Measurements from ENCODE around the gene VHLL. TPM values are rescaled to one million over a fixed set of nuclear protein-coding genes. Genes with fewer than 3 reads are reported as not detected.
A peak's percentile ranks its signal among the peaks of the same experiment; 100 is the strongest.

The VHLL gene
- total RNA-seq, 2 donors from 2014 or later: not detected

DNA sequence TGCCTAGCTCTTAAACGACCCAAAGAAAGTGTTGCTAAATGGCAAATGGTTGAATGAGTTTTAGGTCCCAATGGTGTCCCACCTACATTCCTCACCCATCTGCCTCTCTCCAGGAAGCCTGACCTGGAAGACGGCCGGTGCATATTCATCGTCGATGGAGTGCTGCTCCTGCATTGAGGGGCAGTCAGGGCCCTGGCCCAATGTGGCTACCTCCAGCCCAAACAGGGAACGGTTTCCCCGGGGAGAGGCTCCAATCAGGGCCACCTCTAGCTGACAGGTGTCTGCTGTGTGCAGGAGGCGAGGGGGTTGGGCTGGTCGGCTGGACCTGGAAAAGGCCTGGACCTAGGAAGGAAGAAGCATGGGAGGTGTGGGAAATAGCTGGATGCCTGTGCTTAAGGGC, 5.2 kb downstream of the VHLL start:
- peak; percentile 78 for DNase-seq (ENCODE audit: low spot score)
- intact Hi-C loops (cut with DNase I): no loop called here

DNA sequence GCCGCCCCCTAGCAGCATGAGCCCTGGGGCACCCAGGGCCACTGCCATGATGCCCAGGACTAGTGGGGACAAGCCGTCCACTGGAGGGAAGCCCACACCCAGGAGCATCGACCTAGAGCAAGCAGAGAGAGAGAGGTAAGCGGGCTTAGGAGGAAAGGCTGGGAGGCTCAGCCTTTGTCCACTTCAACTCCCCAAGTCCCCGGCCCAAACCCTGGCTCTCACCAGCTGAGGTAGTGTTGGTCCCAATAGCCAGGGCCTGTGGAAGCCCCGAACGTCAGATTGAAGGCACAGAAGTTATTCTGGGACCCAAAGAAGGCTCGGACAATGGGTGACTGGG, 6.0 kb downstream of the VHLL start:
- peak; percentile 67 for DNase-seq (ENCODE audit: low spot score)
- intact Hi-C loops (cut with DNase I): no loop called here

DNA sequence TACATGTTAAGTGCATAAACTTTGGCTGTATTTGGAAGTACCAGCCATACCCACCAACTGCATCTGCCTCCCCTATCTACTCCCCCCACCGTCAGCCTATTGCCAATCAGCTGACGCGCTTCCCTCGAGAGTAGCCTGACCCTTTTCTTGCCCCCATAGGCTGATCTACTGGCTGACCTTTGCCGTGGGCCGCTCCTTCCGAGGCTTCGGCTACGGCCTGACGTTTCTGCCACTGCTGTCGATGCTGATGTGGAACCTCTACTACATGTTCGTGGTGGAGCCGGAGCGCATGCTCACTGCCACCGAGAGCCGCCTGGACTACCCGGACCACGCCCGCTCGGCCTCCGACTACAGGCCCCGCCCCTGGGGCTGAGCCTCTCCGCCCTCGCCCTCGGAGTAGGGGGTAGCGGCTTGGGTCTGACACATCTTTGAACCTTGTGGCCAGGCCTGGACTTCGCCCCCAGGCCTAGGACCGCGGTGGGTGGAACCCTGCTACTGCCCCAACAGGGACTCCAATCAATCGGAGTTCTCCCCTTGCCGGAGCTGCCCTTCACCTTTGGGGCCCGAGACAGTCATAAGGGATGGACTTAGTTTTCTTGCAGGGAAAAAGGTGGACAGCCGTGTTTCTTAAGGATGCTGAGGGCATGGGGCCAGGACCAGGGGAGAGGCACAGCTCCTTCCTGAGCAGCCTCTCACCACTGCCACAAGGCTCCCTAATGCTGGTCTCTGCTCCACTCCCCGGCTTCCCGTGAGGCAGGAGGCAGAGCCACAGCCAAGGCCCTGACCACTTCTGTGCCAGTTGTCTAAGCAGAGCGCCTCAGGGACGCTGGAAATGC, 7.7 kb downstream of the VHLL start:
- intact Hi-C loops (cut with DNase I): no loop called here
- peak; percentile 97 for DNase-seq (ENCODE audit: low spot score)

DNA sequence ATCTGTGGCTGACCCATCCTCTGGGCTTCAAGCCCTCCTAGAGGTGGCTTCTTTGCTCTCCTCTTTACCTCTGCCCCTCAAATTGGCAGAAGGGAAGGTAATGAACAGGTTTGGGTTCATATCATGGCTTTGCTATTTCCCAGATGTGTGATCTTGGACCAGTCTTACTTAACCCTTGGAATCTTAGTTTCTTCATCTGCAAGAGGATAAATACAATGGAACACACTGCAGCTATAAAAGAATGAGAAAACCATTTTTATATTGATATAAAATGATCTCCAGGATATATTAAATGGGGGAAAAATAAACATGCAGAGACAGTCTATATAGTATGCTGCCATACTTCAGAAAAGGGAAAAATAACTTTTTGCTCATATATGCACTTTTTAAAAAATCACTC, 9.2 kb downstream of the VHLL start:
- intact Hi-C loops (cut with DNase I): loop anchor here in 1 of 2 donors (5.0 kb wide), 1 partner anchor 1973 kb away; no protein-coding TSS in a partner anchor
- no peak for DNase-seq (ENCODE audit: low spot score)

DNA sequence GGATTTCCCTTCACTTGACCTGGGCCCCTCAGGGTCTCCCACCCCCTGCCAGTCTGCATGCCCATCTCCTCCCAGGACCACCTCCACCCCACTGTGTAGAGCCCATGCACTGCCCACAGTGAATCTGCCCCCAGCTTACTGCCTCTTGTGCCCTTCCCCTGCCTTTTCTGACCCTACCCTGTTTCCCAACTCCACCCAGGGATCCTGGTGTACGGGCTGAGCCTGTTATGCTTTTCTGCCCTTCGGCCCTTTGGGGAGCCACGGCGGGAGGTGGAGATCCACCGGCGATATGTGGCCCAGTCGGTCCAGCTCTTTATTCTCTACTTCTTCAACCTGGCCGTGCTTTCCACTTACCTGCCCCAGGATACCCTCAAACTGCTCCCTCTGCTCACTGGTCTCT, 13.0 kb downstream of the VHLL start:
- intact Hi-C loops (cut with DNase I): loop anchor here in 1 of 2 donors (5.0 kb wide), 1 partner anchor 1969 kb away; no protein-coding TSS in a partner anchor
- DNase-seq (ENCODE audit: low spot score): no peak

DNA sequence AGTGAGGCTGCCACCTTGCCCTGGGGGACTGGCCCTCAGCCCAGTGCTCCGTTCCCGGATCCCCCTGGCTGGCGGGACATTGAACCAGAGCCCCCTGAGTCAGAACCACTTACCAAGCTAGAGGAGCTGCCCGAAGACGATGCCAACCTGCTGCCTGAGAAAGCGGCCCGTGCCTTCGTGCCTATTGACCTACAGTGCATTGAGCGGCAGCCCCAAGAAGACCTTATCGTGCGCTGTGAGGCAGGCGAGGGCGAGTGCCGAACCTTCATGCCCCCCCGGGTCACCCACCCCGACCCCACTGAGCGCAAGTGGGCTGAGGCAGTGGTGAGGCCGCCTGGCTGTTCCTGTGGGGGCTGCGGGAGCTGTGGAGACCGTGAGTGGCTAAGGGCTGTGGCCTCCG, 13.7 kb downstream of the VHLL start:
- intact Hi-C loops (cut with DNase I): loop anchor here in 1 of 2 donors (5.0 kb wide), 1 partner anchor 1968 kb away; no protein-coding TSS in a partner anchor
- DNase-seq (ENCODE audit: low spot score): no peak

DNA sequence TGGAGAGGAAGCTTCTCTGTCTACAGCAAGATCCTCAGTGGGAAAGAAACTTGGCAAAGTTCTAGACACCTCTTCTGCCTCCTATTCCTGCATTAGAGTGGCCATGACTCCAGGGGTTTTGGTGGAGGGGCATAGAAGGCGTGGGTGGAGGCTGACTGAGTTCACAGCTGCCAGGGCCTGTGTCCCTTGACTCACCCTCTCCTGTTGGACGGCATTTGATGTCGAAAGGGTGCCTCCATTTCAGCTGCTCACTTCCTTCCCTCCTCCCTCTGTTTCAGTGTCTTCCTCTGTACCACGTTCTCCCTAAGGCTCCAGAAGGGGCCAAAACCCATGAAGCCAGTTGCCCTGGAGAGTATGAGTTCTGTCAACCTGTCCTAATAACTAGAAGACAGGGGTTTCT, 14.3 kb downstream of the VHLL start:
- DNase-seq (ENCODE audit: low spot score): no peak
- intact Hi-C loops (cut with DNase I): loop anchor here in 1 of 2 donors (5.0 kb wide), 1 partner anchor 1967 kb away; no protein-coding TSS in a partner anchor

DNA sequence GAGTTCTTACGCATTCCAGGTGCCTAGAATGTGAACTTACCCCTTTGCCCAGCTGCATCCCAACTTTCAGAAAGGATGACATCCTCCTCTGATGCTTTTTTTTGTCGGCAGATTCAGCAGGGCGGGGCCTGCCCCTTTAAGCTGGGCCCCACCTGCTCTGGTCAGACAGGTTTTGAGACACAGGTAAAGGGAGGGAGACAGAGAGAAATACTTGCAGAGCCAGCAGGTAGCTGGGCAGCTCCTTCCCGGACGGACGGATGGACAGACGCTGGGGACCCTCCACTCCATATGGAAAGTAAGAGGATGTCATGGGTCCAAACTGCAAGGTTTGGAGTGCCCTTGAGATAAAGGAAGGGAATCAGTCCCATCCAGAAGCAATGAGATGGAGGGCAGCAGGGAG, 15.0 kb downstream of the VHLL start, which contains the start of gene TMEM79:
TSS of gene TMEM79 (plus strand) at position 214 of the 400 bp plus-strand sequence. CDS start 902 bp downstream, outside the sequence.
- intact Hi-C loops (cut with DNase I): no loop called here

DNA sequence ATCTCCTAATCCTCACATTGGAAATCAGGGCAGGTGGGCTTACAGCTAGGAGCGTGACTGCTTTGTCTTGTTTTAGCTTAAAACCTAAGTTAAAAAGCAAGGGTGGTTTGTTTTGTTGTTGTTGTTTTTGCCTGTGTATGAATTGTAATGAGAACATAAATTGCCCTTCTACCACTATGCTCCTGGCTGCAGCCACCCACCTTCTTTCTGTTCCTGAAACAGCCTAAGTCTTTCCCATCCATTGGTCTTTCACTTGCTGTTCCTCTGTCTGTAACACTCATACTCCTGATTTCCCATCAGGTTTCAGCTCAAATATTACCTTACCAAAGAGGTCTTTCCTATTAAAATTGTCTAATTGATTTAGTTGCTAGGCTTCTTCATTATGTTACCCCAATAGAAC, 15.6 kb downstream of the VHLL start:
- DNase-seq (ENCODE audit: low spot score): no peak
- intact Hi-C loops (cut with DNase I): no loop called here

More for the DNA sequence above, 15.0 kb downstream of the VHLL start, which contains the start of gene TMEM79:
- no peak for DNase-seq (ENCODE audit: low spot score)

DNA sequence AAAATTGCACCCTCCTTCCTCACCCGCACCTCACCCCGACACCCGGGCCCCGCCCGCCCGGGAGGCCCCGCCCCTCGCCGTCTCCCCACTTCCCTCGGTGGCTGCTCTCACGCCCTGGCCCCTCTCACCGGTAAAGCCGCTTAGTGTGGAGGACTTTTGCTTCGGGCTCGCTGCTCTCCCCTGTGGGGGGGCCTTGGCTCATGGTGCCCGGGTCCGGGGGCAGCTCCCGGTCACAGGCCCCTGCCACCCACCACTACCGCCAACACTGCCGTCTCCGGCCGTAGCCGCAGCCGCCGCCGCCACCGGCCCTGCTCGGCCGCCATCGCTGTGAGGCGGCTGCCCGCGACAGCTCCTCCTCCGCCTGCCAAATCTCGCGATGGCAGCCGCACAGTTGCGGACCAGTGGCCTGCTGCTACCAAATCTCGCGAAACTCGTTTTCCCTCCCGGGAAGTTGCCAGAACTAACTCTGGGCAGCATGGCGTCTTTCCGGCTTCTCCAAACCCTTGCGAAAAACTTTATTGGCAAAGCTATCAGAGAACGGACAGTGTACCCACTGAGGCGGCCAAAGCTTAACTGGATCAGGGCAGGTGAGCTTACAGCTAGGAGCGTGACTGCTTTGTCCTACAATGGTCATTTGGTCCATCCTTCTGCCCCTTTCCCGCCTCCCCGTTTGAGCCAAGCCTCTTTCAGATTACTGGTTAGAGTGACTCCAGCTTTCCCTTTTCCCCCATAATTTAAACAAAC, 16.5 kb downstream of the VHLL start, which contains the start of gene SMG5:
TSS of gene SMG5 (minus strand) at position 347 of the 744 bp plus-strand sequence. CDS start at position 202, 145 bp downstream.
- intact Hi-C loops (cut with DNase I): no loop called here
- peak; percentile 99 for DNase-seq (ENCODE audit: low spot score)

DNA sequence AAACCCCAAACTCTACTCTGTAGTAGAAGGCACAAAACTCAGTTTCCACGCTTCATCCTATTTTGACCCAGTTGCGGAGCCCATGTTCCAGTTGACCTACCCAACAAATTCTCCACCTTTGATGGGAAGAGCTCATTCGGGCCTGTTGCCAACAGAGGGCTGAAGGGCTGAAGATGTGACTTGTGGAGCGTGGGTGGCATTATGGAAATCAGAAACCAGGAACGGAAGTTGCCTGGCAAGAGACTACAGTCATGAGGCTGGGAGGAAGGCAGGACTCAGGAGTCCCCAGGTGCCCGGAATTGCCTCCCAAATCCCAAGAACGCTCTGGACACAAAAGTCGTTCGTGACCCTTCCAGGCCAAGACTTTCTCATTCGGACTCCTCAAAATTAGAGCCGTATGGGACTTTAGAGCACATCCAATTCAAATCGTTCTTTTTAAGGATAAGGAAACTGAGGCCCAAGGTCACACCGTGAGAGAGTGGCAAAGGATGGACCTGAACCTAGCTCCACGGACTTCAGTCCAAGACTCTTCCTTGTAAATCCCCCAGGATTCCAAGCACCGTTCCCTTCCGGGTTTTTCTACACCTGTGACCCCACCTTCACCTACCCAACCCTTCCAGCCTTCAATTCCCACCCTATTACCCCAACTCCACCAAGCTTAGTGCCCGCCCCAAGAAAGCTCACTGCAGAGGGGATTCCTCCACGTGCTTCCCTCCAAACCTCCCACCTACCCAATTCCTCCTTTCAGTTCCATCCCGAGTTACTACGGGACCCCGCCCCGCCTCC, 17.2 kb downstream of the VHLL start:
- no peak for DNase-seq (ENCODE audit: low spot score)
- intact Hi-C loops (cut with DNase I): no loop called here

DNA sequence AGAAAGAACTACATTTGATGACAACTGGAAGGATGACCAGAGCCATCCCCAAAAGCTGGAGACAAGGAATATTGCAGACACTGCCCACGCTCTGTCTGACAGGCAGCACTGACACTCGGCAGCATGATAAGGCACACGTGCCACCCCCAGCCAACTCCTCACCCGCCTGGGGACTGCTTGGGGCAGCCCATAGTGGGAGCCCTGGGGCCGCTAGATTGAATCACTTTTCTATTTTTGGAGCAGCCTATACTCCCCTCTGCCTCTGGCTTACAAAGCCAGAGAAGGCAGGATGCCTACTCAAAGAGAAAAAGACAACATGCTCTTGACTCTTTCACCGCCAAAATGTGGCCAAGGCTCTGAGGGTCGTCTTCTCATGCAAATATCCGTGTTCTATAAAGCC, 17.8 kb downstream of the VHLL start:
- DNase-seq (ENCODE audit: low spot score): peak; percentile 76
- intact Hi-C loops (cut with DNase I): no loop called here

DNA sequence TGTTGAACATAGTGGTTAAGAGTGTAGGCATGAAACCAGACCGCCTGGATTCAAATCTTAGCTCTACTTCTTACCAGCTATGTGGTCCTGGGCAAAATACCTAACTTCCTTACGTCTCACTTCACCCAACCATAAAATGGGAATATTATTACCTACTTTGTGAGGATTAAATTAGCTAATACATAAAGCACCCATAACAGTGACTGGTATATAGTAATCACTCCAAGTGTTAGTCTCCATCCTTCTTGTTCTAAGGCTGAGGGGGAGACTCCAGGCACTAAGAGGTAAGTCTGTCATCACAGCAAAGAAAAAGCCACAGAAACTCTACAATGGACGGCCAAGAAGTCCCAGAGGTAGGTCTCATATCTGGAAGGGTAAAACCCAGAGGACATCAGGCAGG, 19.3 kb downstream of the VHLL start:
- DNase-seq (ENCODE audit: low spot score): no peak
- intact Hi-C loops (cut with DNase I): no loop called here

DNA sequence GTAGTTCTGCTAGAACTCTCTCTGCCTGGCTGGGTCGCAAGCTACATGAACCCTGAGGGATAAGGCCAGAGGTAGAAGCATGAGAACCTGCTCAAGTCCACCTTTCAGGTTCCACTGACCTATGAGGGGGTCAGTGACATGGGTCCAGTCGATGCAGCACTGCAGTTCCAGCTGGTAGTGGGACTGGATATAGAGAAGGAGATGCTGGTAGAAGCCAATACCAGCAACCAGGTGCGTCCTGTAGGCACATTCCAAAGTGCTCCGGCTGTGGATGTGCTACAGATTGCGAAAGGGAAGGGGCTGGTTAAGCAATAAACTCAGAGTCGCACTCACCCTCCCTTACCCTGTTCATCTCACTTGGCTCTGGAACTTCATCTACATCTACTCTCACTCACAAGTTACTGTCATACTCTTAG, 22.1 kb downstream of the VHLL start:
- peak; percentile 60 for DNase-seq (ENCODE audit: low spot score)
- intact Hi-C loops (cut with DNase I): no loop called here

DNA sequence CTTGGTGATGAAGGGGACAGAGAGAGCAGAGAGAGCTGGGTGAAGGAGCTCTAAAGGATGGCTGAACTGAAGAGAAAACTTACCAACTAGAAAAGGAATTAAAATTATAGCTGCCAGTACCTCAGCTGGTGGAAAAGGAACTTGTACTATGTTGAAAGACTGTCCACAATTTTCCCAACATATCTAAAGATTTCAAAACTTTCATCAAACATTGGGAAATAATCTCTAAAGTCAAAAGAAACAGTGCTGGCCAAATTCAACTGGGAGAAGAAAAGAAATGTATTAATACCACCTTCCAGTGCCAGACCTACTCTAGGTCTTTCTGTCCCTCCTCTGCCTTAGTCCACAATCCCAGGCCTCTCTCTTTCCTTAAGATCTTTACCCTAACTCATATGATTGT, 22.6 kb downstream of the VHLL start:
- DNase-seq (ENCODE audit: low spot score): no peak
- intact Hi-C loops (cut with DNase I): no loop called here

DNA sequence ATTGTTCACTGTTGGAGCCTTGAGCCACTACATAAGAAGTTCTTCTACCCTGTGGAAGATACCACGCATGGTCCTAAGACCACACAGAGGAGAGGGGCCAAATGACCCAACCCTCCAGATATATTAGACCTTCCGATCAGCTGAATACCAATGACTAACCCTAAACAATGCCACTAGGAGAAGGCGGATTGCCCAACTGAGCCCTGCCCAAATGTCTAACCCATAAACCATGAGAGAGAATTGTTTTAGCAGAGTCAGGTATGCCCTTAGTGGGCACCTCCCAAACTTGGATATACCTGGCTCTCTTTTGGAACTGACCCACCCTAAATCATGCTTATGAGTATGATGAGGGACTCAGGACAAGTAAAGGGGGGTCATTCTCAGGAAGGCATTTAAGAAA, 28.8 kb downstream of the VHLL start:
- intact Hi-C loops (cut with DNase I): no loop called here
- DNase-seq (ENCODE audit: low spot score): no peak

DNA sequence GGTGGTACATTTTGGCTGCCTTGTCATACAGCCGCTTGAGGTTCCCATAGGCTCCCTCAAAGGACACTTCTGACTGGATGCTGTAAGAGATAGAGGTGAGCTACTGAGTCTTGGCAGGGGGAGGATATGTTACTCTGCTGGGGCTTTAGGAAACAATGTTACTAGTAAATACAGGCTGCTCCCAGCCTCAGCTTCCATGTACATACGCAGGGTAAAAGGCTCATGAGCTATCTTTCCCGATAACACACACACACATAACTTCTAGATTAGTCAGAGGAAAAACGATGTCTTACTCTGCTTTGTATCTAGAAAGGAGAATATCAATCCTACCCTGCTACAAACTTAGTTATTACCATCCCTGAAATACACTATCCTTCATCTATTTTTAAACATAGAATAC, 30.8 kb downstream of the VHLL start:
- intact Hi-C loops (cut with DNase I): no loop called here
- no peak for DNase-seq (ENCODE audit: low spot score)

DNA sequence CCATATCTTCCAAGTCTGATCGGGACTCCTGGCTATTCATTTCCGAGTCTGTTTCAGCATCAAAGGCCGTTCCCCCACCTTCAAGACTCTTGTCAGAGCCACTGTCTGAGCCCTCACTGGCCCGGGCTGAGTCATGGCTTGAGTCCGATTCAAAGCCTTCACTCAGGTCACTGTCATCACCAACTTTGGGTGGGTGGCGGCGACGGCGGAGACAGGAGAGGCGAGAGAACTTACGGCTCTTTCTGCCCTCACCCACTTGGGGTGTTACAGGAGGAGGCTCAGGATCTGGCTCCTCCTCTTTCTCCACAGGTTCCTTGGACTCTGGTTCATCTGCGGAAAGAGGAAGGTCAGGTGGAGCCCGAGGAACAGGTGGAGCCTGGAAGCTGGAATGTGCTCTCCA, 33.1 kb downstream of the VHLL start:
- intact Hi-C loops (cut with DNase I): no loop called here
- DNase-seq (ENCODE audit: low spot score): no peak

DNA sequence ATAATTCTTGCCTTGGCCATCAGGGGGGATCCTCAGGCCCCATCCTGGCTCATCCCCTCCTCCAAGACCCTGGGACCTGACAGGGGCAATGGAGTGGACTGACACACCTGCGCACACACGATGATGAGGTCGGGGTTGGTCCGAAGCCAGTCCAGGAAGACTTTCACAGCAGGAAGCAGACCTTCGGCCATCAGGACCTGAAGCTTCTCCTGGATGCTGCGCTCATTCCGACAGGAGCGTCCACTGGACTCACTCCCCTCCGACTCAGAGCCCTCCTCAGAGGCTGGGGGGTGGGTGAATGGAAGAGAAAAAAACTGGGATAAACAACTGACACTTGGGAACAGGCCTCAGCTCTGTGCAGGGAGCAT, 35.8 kb downstream of the VHLL start:
- intact Hi-C loops (cut with DNase I): no loop called here
- DNase-seq (ENCODE audit: low spot score): no peak
